Activated naive CD8-positive, alpha-beta T cell treated with anti-CD3 and anti-CD28 coated beads, Interleukin-2, amount 10 ng/mL, durations not matched to agents 7 days and 5 days (primary cell): ENCODE results near the gene WIPF2. TPM values are rescaled to one million over a fixed set of nuclear protein-coding genes. Genes with fewer than 3 reads are reported as not detected.

Experiments used
- ATAC-seq: fragments of 150-1000 bp; cut with Tn5 transposase; one replicate; pipeline ENCODE4 v1.10.0; 2021; ENCODE audit warnings: low read depth, moderate library complexity
- POLR2A ChIA-PET: fragments of 350-600 bp; sonication (Branson Sonifier 250); formaldehyde crosslinking; loops from one replicate; lab custom pipeline; 2021; ENCODE audit warnings: antibody characterized with exemption; lab: Charles Lee
- DNase-seq: peaks from one replicate; pipeline ENCODE4 v3.0.0; 2021
- H3K27ac Mint-ChIP-seq: one replicate; pipeline ENCODE4 v1.8.0; 2022; ENCODE audit warnings: mild to moderate bottlenecking, mixed read lengths
- H3K27me3 Mint-ChIP-seq: one replicate; pipeline ENCODE4 v1.8.0; 2022; ENCODE audit warnings: mild to moderate bottlenecking, moderate library complexity, mixed read lengths
- H3K36me3 Mint-ChIP-seq: one replicate; pipeline ENCODE4 v1.8.0; 2021; ENCODE audit warnings: mild to moderate bottlenecking, mixed read lengths
- H3K4me1 Mint-ChIP-seq: one replicate; pipeline ENCODE4 v1.8.0; 2021; ENCODE audit warnings: mixed read lengths
- H3K4me3 Mint-ChIP-seq: one replicate; pipeline ENCODE4 v1.8.0; 2022; ENCODE audit warnings: mild to moderate bottlenecking, moderate library complexity, mixed read lengths
- H3K9me3 Mint-ChIP-seq: one replicate; pipeline ENCODE4 v1.8.0; 2021; ENCODE audit warnings: mixed read lengths
- total RNA-seq, 2 experiments: library from RNA; stranded (reverse); gene quantifications; one replicate each; pipeline ENCODE4 v1.2.3, GENCODE V29; 2021

WIPF2 gene
- total RNA-seq, 2 experiments from 2014 or later = 27.7 to 28.5 TPM

DNA sequence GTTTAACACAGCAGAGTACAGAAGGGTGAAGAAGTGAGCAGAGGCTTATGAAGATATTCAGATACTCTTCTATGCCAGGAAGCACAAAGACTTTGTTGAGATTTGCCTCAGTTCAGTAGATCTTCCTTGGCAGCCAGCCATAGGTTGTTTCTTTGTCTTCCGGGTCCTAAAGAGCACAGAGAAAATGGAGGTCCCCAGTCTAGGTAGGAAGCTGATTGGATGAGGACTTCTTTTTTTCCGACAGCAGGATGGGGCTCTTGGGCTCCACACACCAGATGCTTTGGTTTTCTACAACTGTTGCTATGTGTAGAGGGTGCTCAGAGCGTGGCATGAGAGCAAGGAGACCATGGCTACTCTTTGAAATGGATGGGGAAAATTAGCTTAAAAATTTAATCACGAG lies 60.3 kb downstream of the WIPF2 start:
- H3K4me3 Mint-ChIP-seq = no peak overlapping the region
- peaks cover 33% of the 10 kb centered on the region for H3K4me1 Mint-ChIP-seq

DNA sequence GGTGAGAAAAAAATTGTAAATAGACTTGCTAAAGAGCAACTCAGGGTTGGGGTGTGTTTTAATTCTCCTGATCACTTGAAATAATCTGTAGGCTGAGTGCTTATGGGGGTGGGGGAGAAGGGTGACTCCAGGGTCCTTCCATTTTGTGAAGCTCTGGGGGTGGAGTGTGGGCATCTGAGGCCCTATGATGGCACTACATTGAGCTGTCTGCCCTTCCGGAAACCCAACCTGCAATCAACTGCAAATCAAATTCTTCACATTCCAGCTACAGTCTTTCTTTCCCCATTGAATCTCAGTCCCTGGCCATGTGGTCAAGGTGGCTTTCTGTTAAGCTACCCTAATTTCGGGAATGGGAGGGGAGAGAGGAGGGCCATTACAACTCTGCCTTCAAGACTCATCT lies 62.6 kb downstream of the WIPF2 start:
- ATAC-seq (no peak), DNase-seq (no peak)
- POLR2A ChIA-PET = interaction anchor here (0.6 kb wide), 2 partner anchors 209 to 273 kb away, joined by 3 to 4 read pairs; no protein-coding TSS in a partner anchor
- Mint-ChIP-seq H3K4me1 (peaks cover 35% of the 10 kb centered on the region), H3K27me3 (no peaks in the 10 kb centered on the region), H3K4me3 (no peak overlapping the region), H3K27ac (no peak overlapping the region), H3K36me3 (peaks cover 34% of the 10 kb centered on the region), H3K9me3 (no peaks in the 10 kb centered on the region)

More for the DNA sequence above, 60.3 kb downstream of the WIPF2 start:
- no peak for ATAC-seq
- Mint-ChIP-seq H3K27me3 (no peaks in the 10 kb centered on the region), H3K36me3 (peaks cover 34% of the 10 kb centered on the region), H3K9me3 (no peaks in the 10 kb centered on the region), H3K27ac (no peak overlapping the region)
- POLR2A ChIA-PET = interaction anchor here (0.6 to 0.7 kb wide), 2 partner anchors 9 to 288 kb away, joined by 3 to 5 read pairs; no protein-coding TSS in a partner anchor
- DNase-seq = no peak

DNA sequence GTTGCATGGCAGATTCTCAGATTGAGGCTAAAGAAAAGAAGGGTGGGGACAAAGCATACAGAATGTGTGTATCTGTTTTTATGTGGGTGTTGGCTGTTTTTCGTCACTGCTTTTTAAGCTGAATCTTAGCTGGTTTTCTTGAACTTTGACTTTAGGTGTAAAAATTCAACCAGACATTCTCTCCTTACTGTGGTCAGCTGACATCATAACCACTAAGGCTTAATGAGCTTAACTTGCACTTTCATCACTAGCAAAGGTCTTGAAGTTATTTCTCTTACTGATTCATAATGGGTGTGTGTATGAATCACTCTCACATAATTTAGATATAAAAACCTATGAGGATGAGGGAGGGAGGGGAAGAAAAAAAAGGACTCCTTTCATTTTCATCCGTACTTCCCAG lies 64.6 kb downstream of the WIPF2 start:
- ATAC-seq = no peak
- peak overlapping the region; percentile 47 for H3K4me3 Mint-ChIP-seq
- POLR2A ChIA-PET = interaction anchor here (2.0 kb wide), 1 partner anchor 65 kb away, joined by 18 read pairs; the partner anchor contains the start of gene WIPF2

DNA sequence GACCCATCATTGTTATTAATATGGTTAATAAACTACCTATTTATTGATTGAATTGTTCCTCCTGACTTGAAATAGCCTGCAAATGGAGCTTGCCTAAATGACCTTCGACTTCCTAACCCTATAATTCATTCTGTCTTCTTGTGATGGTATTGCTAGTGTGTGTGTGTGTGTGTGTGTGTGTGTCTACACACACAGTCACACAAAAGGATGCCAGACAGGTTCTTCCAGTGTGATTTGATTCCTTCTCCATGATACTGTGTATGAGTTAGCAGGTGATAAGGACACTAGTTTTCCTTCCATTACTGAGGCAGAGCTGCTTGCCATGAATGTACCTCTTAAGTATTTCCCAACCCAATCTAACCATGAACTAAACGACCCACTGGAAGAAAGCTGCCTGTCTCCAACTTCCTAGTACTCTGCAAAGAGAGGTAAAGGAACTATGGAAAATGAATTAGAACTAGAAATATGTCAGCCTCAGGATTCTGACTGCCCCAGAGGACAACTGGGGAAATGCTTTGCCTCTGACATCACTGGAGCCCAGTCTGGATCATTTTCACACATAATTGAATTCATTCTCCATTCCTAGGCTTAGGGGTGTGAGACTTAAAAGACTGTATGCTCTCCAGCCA lies 65.1 kb downstream of the WIPF2 start:
- peak overlapping the region; percentile 74 for H3K27ac Mint-ChIP-seq
- H3K9me3 Mint-ChIP-seq = no peaks in the 10 kb centered on the region
- ATAC-seq = no peak
- no peak for DNase-seq
- POLR2A ChIA-PET = interaction anchor here (1.4 to 2.0 kb wide), 2 partner anchors 23 to 65 kb away, joined by 4 to 18 read pairs; partner anchors contain the start of gene WIPF2
- H3K4me3 Mint-ChIP-seq = peak overlapping the region; percentile 57
- peaks cover 27% of the 10 kb centered on the region for H3K36me3 Mint-ChIP-seq
- peaks cover 32% of the 10 kb centered on the region for H3K4me1 Mint-ChIP-seq
- no peaks in the 10 kb centered on the region for H3K27me3 Mint-ChIP-seq

More for the DNA sequence above, 64.6 kb downstream of the WIPF2 start:
- peaks cover 27% of the 10 kb centered on the region for H3K36me3 Mint-ChIP-seq
- peaks cover 34% of the 10 kb centered on the region for H3K4me1 Mint-ChIP-seq
- H3K27ac Mint-ChIP-seq = peak overlapping the region; percentile 81
- H3K27me3 Mint-ChIP-seq = no peaks in the 10 kb centered on the region
- H3K9me3 Mint-ChIP-seq = no peaks in the 10 kb centered on the region
- DNase-seq = no peak

DNA sequence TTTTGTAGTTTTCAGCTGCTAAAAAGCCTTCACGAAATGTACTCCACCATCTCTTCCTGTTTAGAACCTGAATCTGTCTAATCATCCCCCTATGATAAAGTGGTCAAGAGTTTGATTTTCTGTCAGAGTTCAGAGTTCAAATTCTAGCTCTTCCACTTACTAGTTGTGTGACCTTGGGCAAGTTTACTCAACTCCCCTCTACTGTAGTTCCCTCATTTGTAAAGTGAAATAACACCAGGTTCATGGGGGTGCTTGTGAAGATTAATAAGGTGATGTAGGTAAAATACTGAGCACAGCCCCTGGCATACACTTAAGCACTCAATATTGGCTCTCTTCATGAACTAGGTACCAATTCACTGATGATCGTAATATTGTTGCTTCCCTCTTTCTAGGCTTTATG lies 67.4 kb downstream of the WIPF2 start:
- POLR2A ChIA-PET = interaction anchor here (1.6 kb wide), 1 partner anchor 76 kb away, joined by 3 read pairs; no protein-coding TSS in a partner anchor
- H3K4me1 Mint-ChIP-seq = peaks cover 45% of the 10 kb centered on the region
- H3K27ac Mint-ChIP-seq = no peak overlapping the region
- DNase-seq (no peak), ATAC-seq (no peak)
- H3K4me3 Mint-ChIP-seq = no peak overlapping the region
- H3K27me3 Mint-ChIP-seq = no peaks in the 10 kb centered on the region
- no peaks in the 10 kb centered on the region for H3K9me3 Mint-ChIP-seq
- H3K36me3 Mint-ChIP-seq = peaks cover 26% of the 10 kb centered on the region

DNA sequence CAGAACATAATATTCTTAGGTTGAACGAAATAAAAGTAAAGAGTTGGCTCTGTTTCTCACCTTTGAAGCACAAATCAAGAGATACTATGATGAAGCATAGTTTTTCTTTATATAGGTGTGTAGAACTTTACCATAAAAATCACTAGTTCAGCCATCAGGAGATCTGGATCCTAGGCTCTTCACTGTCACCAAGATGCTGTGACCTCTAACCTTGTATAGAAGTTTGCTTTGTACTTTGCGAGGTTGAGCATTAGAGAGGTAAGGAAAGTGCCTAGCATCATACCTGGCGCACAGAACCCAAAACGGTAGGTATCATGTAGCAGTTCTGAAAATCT lies 68.0 kb downstream of the WIPF2 start:
- POLR2A ChIA-PET = interaction anchor here (0.6 to 1.6 kb wide), 2 partner anchors 52 to 75 kb away, joined by 3 read pairs; no protein-coding TSS in a partner anchor
- H3K27ac Mint-ChIP-seq = peak overlapping the region; percentile 99
- DNase-seq (no peak), ATAC-seq (no peak)
- H3K4me3 Mint-ChIP-seq = peak overlapping the region; percentile 100
- peaks cover 20% of the 10 kb centered on the region for H3K36me3 Mint-ChIP-seq
- no peaks in the 10 kb centered on the region for H3K27me3 Mint-ChIP-seq
- H3K4me1 Mint-ChIP-seq = peaks cover 40% of the 10 kb centered on the region
- H3K9me3 Mint-ChIP-seq = no peaks in the 10 kb centered on the region

DNA sequence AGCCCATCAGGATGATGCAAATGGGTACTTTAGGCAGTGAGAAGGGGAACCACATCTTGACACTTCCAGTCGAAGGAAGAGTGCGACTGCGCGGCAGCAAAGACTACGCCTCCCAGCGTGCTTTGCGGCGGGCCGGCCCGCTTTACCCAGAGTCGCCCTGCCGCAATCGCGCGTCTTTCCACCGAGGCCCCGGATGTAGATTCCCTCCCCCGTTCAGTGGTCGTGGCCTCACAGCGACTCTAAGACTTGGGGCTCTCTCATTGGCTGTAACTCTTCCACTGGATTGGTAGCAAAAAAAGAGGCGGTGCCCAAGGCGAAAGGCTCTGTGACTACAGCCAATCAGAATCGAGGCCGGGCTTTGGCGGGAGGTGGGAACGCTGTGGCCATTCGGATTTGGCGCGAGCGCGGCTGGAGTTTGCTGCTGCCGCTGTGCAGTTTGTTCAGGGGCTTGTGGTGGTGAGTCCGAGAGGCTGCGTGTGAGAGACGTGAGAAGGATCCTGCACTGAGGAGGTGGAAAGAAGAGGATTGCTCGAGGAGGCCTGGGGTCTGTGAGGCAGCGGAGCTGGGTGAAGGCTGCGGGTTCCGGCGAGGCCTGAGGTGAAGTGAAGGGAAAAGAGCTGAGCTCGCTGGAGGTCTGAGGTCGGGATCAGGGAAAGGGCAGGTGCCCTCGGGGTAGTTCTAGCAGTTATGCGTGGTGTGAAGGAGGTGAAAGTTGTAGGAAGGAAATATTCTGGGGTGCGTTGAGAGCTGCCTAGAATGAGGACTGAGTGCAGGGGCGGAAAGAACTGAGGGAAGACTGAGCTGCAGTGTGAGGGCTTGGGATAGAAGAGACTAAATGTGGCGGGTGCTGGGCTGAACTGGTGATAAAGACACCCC lies 68.6 kb downstream of the WIPF2 start, which contains the start of gene CDC6:
CDC6 (plus strand) TSS at position 386 of the 876 bp plus-strand sequence. CDS start 1,542 bp downstream, outside the sequence.
- Mint-ChIP-seq H3K36me3 (peaks cover 17% of the 10 kb centered on the region), H3K27me3 (no peaks in the 10 kb centered on the region), H3K4me1 (peaks cover 35% of the 10 kb centered on the region), H3K4me3 (peak within 1 kb of the TSS; percentile 100), H3K9me3 (no peaks in the 10 kb centered on the region), H3K27ac (peak within 1 kb of the TSS; percentile 99)
- DNase-seq (peak; percentile 95), ATAC-seq (peak; percentile 95)
- POLR2A ChIA-PET = interaction anchor here (0.6 to 2.2 kb wide), 23 partner anchors 8 to 846 kb away, joined by 3 to 9 read pairs (median 3); partner anchors contain the start of gene WIPF2

DNA sequence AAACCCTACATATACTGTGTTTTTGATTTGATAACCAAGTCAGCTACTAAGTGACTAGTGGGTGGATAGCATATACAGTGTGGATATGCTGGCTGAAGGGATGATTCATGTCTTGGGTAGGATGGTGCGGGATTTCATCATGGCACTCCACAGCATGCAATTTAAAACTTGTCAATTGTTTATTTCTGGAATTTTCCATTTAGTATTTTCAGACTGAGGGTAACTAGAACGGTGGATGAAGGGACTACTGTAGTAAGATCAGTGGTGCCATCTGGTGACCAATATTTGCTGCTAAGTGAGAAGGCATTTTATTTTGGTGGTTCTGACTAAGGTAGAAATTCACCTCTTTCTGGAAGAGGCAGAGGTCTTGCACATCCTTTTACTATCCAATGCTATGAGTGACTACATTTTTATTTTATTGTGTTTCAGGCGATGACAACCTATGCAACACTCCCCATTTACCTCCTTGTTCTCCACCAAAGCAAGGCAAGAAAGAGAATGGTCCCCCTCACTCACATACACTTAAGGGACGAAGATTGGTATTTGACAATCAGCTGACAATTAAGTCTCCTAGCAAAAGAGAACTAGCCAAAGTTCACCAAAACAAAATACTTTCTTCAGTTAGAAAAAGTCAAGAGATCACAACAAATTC lies 71.7 kb downstream of the WIPF2 start:
- Mint-ChIP-seq H3K36me3 (peaks cover 30% of the 10 kb centered on the region), H3K4me3 (no peak overlapping the region), H3K27me3 (no peaks in the 10 kb centered on the region), H3K4me1 (peaks cover 31% of the 10 kb centered on the region), H3K27ac (peak overlapping the region; percentile 2), H3K9me3 (no peaks in the 10 kb centered on the region)
- POLR2A ChIA-PET = interaction anchor here (1.0 kb wide), 1 partner anchor 72 kb away, joined by 5 read pairs; no protein-coding TSS in a partner anchor
- no peak for ATAC-seq
- no peak for DNase-seq

DNA sequence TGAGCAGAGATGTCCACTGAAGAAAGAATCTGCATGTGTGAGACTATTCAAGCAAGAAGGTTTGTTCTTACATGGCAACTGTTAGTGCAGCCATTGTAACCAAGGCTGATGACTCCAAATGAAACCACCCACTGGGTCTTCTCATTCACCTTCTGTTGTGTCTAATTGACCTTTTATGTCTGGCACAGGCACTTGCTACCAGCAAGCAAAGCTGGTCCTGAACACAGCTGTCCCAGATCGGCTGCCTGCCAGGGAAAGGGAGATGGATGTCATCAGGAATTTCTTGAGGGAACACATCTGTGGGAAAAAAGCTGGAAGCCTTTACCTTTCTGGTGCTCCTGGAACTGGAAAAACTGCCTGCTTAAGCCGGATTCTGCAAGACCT lies 72.2 kb downstream of the WIPF2 start:
- no peak for DNase-seq
- POLR2A ChIA-PET = no interaction called here
- Mint-ChIP-seq H3K27me3 (no peaks in the 10 kb centered on the region), H3K4me3 (no peak overlapping the region), H3K27ac (no peak overlapping the region), H3K9me3 (no peaks in the 10 kb centered on the region), H3K4me1 (peaks cover 33% of the 10 kb centered on the region), H3K36me3 (peaks cover 32% of the 10 kb centered on the region)
- ATAC-seq = no peak

DNA sequence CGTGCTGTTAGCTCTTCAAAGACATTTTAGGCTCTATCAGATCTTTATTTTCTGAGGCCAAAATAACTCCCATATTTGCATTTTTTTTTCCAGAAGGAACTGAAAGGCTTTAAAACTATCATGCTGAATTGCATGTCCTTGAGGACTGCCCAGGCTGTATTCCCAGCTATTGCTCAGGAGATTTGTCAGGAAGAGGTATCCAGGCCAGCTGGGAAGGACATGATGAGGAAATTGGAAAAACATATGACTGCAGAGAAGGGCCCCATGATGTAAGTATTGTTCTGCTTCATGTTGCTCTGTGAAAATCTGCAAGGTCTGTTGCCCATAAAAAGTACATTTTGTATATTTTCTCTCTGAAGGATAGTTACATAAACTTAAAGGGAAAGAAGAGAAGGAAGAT lies 74.3 kb downstream of the WIPF2 start:
- peaks cover 35% of the 10 kb centered on the region for H3K36me3 Mint-ChIP-seq
- peaks cover 31% of the 10 kb centered on the region for H3K4me1 Mint-ChIP-seq
- DNase-seq (no peak), ATAC-seq (no peak)
- no peak overlapping the region for H3K4me3 Mint-ChIP-seq
- POLR2A ChIA-PET = interaction anchor here (0.6 kb wide), 1 partner anchor 11 kb away, joined by 4 read pairs; no protein-coding TSS in a partner anchor
- H3K9me3 Mint-ChIP-seq = no peaks in the 10 kb centered on the region
- no peak overlapping the region for H3K27ac Mint-ChIP-seq
- no peaks in the 10 kb centered on the region for H3K27me3 Mint-ChIP-seq

DNA sequence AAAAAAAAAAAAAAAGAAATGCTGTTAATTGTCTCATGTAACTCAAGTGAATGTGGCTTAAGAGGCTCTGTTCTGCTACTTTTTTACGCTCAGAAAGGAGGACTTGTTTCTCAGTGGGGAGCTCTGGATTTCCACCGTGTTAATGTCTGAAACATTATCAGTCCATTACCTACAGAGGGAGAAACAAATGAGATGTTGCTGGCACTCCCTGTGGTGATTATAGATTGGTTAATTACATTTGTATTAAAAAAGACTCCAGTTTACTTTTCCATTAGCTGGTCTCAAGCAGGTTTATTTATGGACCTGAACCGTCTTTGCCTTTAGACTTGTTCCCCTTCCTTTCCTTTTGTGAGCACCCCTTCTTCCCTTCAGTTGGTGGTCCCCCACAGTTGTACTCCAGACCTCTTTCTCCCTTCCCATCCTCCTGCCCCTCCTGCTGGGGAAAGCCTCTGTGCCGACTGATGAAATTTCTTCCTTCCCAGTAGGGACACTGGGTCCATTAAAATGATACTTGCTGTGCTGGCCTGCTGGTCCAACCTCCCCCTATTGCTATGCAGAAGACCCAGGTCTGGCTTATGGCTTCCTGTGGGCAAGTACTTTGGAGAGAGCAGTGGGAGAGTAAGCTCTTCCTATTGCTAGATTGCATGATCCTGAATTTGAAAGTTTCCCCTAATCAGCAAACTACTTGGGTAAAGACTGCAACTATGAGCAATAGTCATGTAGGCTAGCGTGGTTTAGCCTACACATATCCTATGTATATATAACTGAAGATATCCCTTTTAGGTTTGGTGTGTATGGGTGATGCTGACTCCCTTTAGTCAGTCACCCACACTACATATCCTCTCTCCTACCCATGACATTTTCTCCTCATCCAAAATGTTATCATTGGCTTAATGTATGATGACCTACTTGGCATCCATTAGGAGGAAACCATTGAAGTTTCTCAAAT lies 76.7 kb downstream of the WIPF2 start:
- ATAC-seq = no peak

DNA sequence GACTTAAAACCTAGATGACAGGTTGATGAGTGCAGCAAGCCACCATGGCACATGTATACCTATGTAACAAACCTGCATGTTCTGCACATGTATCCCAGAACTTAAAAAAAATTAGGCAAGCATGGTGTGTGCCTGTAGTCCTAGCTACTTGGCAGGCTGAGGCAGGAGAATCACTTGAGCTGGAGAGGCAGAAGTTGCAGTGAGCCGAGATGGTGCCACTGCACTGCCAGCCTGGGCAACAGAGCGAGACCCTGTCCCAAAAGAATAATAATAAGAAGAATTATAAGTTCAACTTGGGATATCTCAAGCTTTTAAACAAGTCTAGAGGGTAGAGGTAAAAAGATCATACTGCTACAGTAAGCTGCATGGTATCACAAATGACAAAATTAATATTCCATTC lies 78.4 kb downstream of the WIPF2 start:
- H3K27me3 Mint-ChIP-seq = no peaks in the 10 kb centered on the region
- H3K36me3 Mint-ChIP-seq = peaks cover 43% of the 10 kb centered on the region
- ATAC-seq (no peak), DNase-seq (no peak)
- POLR2A ChIA-PET = interaction anchor here (1.8 kb wide), 1 partner anchor 10 kb away, joined by 7 read pairs; no protein-coding TSS in a partner anchor
- no peaks in the 10 kb centered on the region for H3K9me3 Mint-ChIP-seq
- H3K27ac Mint-ChIP-seq = no peak overlapping the region
- no peak overlapping the region for H3K4me3 Mint-ChIP-seq
- peaks cover 18% of the 10 kb centered on the region for H3K4me1 Mint-ChIP-seq

More for the DNA sequence above, 76.7 kb downstream of the WIPF2 start:
- no peak for DNase-seq
- Mint-ChIP-seq H3K27me3 (no peaks in the 10 kb centered on the region), H3K27ac (no peak overlapping the region), H3K36me3 (peaks cover 35% of the 10 kb centered on the region), H3K4me3 (no peak overlapping the region), H3K4me1 (peaks cover 16% of the 10 kb centered on the region), H3K9me3 (no peaks in the 10 kb centered on the region)
- POLR2A ChIA-PET = interaction anchor here (1.2 to 1.6 kb wide), 2 partner anchors 8 to 12 kb away, joined by 4 to 5 read pairs; partner anchors contain the start of gene CDC6
